GM15510 (cell line): Measurements from ENCODE around the gene DYNLL2.

Source experiments
- POLR2A ChIP-seq: IDR thresholded peaks from 3 replicates; pipeline ENCODE4 v1.6.1; 2011; ENCODE audit warnings: borderline replicate concordance; ENCODE audit not compliant: insufficient read length; ENCODE audit errors: extremely low read depth

Gene DYNLL2

GRCh38 chr17:58060596-58061191 lies 22.5 kb upstream of the DYNLL2 start:
- TF ChIP-seq POLR2A = no peak

GRCh38 chr17:58061672-58062071 lies 21.5 kb upstream of the DYNLL2 start:
- no peak for TF ChIP-seq POLR2A

DNA sequence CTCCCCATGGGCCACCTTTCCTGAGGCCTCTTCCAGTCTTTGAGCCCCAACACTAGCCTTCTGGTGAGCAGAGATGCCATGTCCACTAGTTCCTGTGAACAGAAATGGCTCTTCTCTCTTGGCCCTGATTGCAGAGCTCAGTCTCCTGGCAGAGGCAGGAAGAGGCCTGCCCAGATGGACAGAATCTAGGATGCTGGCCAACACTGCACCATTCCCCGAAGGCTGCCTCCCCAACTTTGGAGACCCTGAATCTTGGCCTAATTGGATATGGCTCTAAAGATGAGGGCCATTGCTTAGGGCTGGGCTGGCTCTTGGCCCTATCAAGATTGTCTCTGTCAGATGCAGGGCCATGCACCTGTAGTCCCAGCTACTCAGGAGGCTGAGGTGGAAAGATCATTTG lies 18.0 kb upstream of the DYNLL2 start:
- TF ChIP-seq POLR2A = no peak

- no peak for TF ChIP-seq POLR2A
These were observed 16.8 kb upstream of the DYNLL2 start for GRCh38 chr17:58066401-58066800.

DNA sequence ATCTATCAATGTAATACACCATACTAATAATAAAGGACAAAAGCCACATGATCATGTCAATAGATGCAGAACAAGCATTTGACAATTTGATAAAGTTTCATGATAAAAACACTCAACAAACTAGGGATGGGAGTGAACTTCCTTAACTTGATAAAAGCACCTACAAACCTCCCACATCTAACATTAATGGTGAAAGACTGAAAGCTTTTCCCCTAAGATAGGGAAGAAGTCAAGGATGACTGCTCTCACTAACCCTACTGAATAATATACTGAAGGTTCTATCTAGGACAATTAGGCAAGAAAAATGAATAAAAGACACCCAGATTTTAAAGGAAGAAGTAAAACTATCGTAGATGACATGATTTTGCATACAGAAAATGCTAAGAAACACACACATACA lies 10.4 kb upstream of the DYNLL2 start:
- no peak for TF ChIP-seq POLR2A

DNA sequence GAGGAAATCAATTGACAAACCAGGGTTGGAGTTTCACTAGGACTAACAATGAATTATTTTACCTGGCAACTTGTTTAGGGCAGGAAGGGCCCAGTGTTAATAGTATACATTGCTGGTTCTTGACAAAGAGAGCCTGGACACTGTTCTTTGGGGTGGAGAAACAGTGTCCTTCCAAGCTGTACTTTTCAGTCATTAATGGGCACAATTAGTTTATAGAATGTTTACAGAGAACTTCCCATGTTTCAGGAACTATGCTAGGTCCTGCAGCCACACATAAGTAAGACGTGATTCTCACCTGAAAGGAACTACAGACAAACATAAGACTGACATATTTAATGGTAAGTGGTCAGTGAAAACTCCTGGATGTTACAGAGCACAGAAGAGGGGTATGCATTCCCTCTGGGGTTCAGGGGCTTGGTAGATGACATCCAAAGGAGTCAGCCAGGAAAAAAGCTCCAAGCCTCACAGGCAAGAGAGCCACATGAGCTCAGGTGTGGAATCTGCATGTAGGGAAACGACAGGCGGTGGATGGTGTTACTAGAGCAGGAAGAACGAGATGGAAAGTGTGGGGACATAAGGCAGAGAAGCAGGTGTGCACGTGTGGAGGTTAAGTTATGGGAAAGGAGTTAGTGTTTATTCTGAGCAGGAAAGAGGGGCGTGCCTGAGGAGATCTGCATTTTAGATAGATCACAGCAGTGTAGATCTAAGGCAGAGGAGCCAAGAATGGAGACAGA lies 3.8 kb upstream of the DYNLL2 start:
- TF ChIP-seq POLR2A = no peak

DNA sequence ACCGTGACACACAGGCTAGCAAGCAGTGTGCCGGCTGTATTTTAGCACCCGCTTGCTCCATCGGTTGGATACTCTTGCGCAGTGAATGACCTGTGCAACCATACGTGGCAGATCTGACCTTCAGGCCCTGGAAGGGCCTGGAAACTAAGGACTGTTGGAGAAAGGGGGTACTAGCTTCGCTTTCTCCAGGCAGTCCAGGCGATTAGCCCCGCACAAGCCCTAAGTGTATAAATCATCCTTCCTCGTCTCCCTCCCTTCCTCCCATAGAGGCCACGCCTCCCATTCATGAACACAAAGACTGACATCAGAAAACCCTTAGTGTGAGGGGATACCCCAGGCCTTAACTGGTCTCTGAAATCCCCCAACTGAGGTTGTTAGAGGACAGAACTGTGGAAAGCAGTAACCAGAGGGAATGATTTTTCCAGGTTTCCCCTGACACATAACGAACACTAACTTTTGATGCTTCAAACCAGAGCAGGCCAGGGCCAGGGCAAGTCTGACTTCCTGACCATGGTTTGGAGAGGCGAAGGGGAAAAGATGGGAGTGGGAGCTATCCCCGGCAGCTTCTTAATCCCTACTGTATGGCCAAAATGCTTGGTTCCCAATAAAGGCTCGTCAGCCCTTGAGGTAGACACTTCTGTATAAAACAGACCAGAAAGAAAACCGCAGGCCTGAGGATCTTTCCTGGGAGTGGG lies 1.4 kb upstream of the DYNLL2 start:
- no peak for TF ChIP-seq POLR2A

GRCh38 chr17:58082341-58082869 lies 814 bp upstream of the DYNLL2 start:
- TF ChIP-seq POLR2A = no peak

DNA sequence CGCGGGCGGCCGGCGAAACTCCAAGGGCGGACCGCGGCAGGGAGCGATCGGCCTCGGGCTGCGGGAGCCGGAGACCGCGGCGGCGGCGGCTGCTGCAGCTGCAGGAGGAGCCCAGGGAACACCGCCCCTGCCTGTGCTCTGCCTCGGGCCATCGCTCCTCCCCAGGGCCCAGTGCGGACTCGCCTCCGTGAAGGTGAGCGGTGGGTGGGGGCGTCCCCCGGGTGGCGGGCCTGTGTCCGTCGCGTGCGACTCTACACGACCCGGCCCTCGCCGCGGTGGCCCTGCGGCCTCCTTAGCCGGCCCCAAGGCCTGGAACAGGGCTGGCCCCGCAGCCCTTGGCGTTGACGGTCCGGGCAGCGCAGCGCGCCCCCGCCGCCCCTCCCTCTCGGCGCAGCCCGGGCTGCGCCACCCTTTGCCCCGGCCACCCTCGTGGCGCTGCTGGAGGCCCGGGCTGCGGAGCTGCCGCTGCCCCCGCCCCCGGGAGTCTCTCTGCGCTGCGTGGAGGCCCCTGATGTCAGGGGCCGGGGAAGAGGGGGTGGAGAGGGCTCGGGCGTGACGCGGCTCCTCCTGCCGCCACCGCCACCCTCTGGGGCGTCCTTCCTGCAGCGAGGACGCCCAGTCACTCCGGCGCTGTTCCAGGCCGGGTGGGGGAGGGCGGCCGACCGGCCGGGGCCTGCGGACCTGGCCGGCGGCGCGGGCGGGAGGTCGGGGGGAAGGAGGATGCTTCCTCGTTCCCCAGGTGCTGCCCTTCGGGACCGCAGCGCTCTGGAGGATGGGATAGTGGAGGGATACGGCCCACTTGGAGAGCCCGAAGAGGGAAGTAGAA lies 485 bp downstream of the DYNLL2 start:
- peak; percentile 44 for TF ChIP-seq POLR2A

- TF ChIP-seq POLR2A = no peak
These were observed 1.2 kb downstream of the DYNLL2 start for GRCh38 chr17:58084317-58084981.

- no peak for TF ChIP-seq POLR2A
These were observed 2.0 kb downstream of the DYNLL2 start for GRCh38 chr17:58085039-58085715.

GRCh38 chr17:58086953-58087352 lies 3.7 kb downstream of the DYNLL2 start:
- TF ChIP-seq POLR2A = no peak

GRCh38 chr17:58088624-58089023 lies 5.4 kb downstream of the DYNLL2 start:
- no peak for TF ChIP-seq POLR2A

GRCh38 chr17:58089111-58089510 lies 5.9 kb downstream of the DYNLL2 start:
- TF ChIP-seq POLR2A = no peak
